OCI-LY3 (cell line): ENCODE data around the gene KLHDC8B.
"Not testable (repeated sequence)": the region's sequence is repeated elsewhere in the genome, so short reads cannot be mapped to it uniquely, and the experiment has no call there.

Experiments used
- H2AFZ ChIP-seq: fragments of 200-600, 300-600 bp; shearing (Covaris generic); 2 replicates; pipeline ENCODE4 v1.6.0; 2014; ENCODE audit warnings: antibody characterized with exemption, low read depth, low read length
- H3K27ac ChIP-seq: fragments of 200-600, 300-600 bp; sonication (generic); 2 replicates; pipeline ENCODE4 v1.5.1; 2014; ENCODE audit warnings: mild to moderate bottlenecking, low read length, moderate library complexity, mixed read lengths
- H3K27me3 ChIP-seq: fragments of 200-600, 300-600 bp; sonication (generic); 2 replicates; pipeline ENCODE4 v1.6.1; 2014; ENCODE audit warnings: low read depth, low read length, mixed read lengths
- H3K36me3 ChIP-seq: fragments of 200-600, 300-600 bp; sonication (generic); replicated peaks from 2 replicates; pipeline ENCODE3; 2014; ENCODE audit warnings: low read depth, low read length, mixed read lengths
- H3K4me1 ChIP-seq: fragments of 300-600, 200-600 bp; sonication (generic); 2 replicates; pipeline ENCODE4 v1.6.1; 2014; ENCODE audit warnings: low read length, mixed read lengths
- H3K4me2 ChIP-seq: fragments of 200-600, 300-600 bp; sonication (generic); 2 replicates; pipeline ENCODE4 v1.6.1; 2014; ENCODE audit warnings: low read length, mixed read lengths
- H3K4me3 ChIP-seq: fragments of 300-600, 200-600 bp; sonication (generic); 2 replicates; pipeline ENCODE4 v1.5.1; 2014; ENCODE audit warnings: antibody characterized with exemption, mild to moderate bottlenecking, low read length, moderate library complexity
- H3K79me2 ChIP-seq: fragments of 300-600, 200-600 bp; shearing (Covaris generic); 2 replicates; pipeline ENCODE4 v1.6.1; 2014; ENCODE audit warnings: mild to moderate bottlenecking, low read length, mixed read lengths
- H3K9ac ChIP-seq: fragments of 300-600, 200-600 bp; shearing (Covaris generic); 2 replicates; pipeline ENCODE4 v1.6.0; 2014; ENCODE audit warnings: mild to moderate bottlenecking, low read length, moderate library complexity
- H3K9me3 ChIP-seq: fragments of 200-600, 300-600 bp; shearing (Covaris generic); 2 replicates; pipeline ENCODE4 v1.6.1; 2014; ENCODE audit warnings: low read length, mixed read lengths; ENCODE audit not compliant: insufficient read depth
- H4K20me1 ChIP-seq: fragments of 200-600, 300-600 bp; sonication (generic); 2 replicates; pipeline ENCODE4 v1.6.1; 2016; ENCODE audit warnings: low read length, mixed read lengths; ENCODE audit not compliant: insufficient read depth
- CTCF ChIP-seq: fragments of 200-600, 300-600 bp; sonication (generic); IDR thresholded peaks from 2 replicates; pipeline ENCODE4 v1.5.1; 2014; ENCODE audit warnings: antibody characterized with exemption, low read length, low read depth
- EZH2phosphoT487 ChIP-seq: fragments of 200-600 bp; shearing (Covaris generic); IDR thresholded peaks from 2 replicates; pipeline ENCODE4 v1.6.1; 2018; ENCODE audit warnings: antibody characterized with exemption, mixed run types, low read depth

KLHDC8B gene

GRCh38 chr3:49217688-49218470, 46.5 kb downstream of the KLHDC8B start:
- TF ChIP-seq EZH2phosphoT487 (no peak), CTCF (no peak)
- Histone ChIP-seq H3K27ac (no peak overlapping the region), H3K4me1 (no peaks in the 10 kb centered on the region), H2AFZ (no peak overlapping the region), H3K4me2 (no peak overlapping the region), H3K36me3 (no peaks in the 10 kb centered on the region), H3K79me2 (no peaks in the 10 kb centered on the region), H3K9ac (no peak overlapping the region), H3K27me3 (no peaks in the 10 kb centered on the region), H4K20me1 (no peaks in the 10 kb centered on the region), H3K9me3 (peaks cover 18% of the 10 kb centered on the region; the same call in 1 of the 2 replicates), H3K4me3 (no peak overlapping the region)

- not testable (repeated sequence) for H3K27ac ChIP-seq, H3K4me2 ChIP-seq
These were observed 47.1 kb downstream of the KLHDC8B start for GRCh38 chr3:49218471-49218989.

GRCh38 chr3:49219132-49219531, 47.7 kb downstream of the KLHDC8B start:
- no peak overlapping the region for H3K4me2 ChIP-seq
- H3K4me3 ChIP-seq = no peak overlapping the region
- no peak overlapping the region for H3K27ac ChIP-seq
- H3K9ac ChIP-seq = no peak overlapping the region
- H3K79me2 ChIP-seq = no peaks in the 10 kb centered on the region
- no peaks in the 10 kb centered on the region for H3K4me1 ChIP-seq
- peaks cover 13% of the 10 kb centered on the region; the same call in 1 of the 2 replicates for H3K9me3 ChIP-seq
- H3K27me3 ChIP-seq = no peaks in the 10 kb centered on the region
- no peaks in the 10 kb centered on the region for H4K20me1 ChIP-seq
- no peaks in the 10 kb centered on the region for H3K36me3 ChIP-seq
- no peak overlapping the region for H2AFZ ChIP-seq
- TF ChIP-seq CTCF (no peak), EZH2phosphoT487 (no peak)

More at GRCh38 chr3:49218471-49218989, 47.1 kb downstream of the KLHDC8B start:
- H3K9ac ChIP-seq, H2AFZ ChIP-seq, H3K4me3 ChIP-seq, H3K27me3 ChIP-seq, H3K36me3 ChIP-seq, H4K20me1 ChIP-seq, H3K79me2 ChIP-seq, H3K4me1 ChIP-seq: not testable (repeated sequence)
- peaks cover 18% of the 10 kb centered on the region; the same call in 1 of the 2 replicates for H3K9me3 ChIP-seq

GRCh38 chr3:49220985-49221563, 49.7 kb downstream of the KLHDC8B start:
- not testable (repeated sequence) for H3K36me3 ChIP-seq, H3K4me1 ChIP-seq, H3K9me3 ChIP-seq, H3K4me3 ChIP-seq, H2AFZ ChIP-seq, H4K20me1 ChIP-seq, H3K79me2 ChIP-seq, H3K27ac ChIP-seq, H3K9ac ChIP-seq, H3K27me3 ChIP-seq, H3K4me2 ChIP-seq

GRCh38 chr3:49222002-49222401, 50.6 kb downstream of the KLHDC8B start:
- H3K9me3 ChIP-seq = 0 out of 2 replicates have a peak, but pooled peaks cover 5% of the 10 kb centered on the region
- H3K27ac ChIP-seq = no peak overlapping the region
- no peaks in the 10 kb centered on the region for H3K79me2 ChIP-seq
- no peaks in the 10 kb centered on the region for H3K36me3 ChIP-seq
- H4K20me1 ChIP-seq = no peaks in the 10 kb centered on the region
- TF ChIP-seq EZH2phosphoT487 (no peak), CTCF (no peak)
- H2AFZ ChIP-seq = no peak overlapping the region
- no peak overlapping the region for H3K4me2 ChIP-seq
- H3K9ac ChIP-seq = no peak overlapping the region
- no peaks in the 10 kb centered on the region for H3K4me1 ChIP-seq
- no peaks in the 10 kb centered on the region for H3K27me3 ChIP-seq
- H3K4me3 ChIP-seq = no peak overlapping the region
